ENCODE results near the gene IGSF3.
A peak's percentile ranks its signal among the peaks of the same experiment; 100 is the strongest.

Gene IGSF3

GRCh38 chr1:116679091-116679827, 11.7 kb upstream of the IGSF3 start:
- Mint-ChIP-seq H3K27me3 (ENCODE audit: low read depth) (peaks cover 14% of the 10 kb centered on the region), H3K36me3 (ENCODE audit: low read depth) (no peaks in the 10 kb centered on the region), H3K4me1 (ENCODE audit: low read depth) (no peaks in the 10 kb centered on the region), H3K27ac (no peak overlapping the region), H3K4me3 (no peak overlapping the region), H3K9me3 (no peaks in the 10 kb centered on the region)
- no peak for DNase-seq (ENCODE audit: low spot score)

GRCh38 chr1:116678732-116679090, 11.2 kb upstream of the IGSF3 start:
- DNase-seq (ENCODE audit: low spot score): no peak
- Mint-ChIP-seq H3K36me3 (ENCODE audit: low read depth) (no peaks in the 10 kb centered on the region), H3K27ac (no peak overlapping the region), H3K4me1 (ENCODE audit: low read depth) (no peaks in the 10 kb centered on the region), H3K27me3 (ENCODE audit: low read depth) (peaks cover 20% of the 10 kb centered on the region), H3K4me3 (no peak overlapping the region), H3K9me3 (no peaks in the 10 kb centered on the region)

GRCh38 chr1:116677474-116678062, 10.0 kb upstream of the IGSF3 start:
- Mint-ChIP-seq H3K4me3 (no peak overlapping the region), H3K36me3 (ENCODE audit: low read depth) (no peaks in the 10 kb centered on the region), H3K4me1 (ENCODE audit: low read depth) (no peaks in the 10 kb centered on the region), H3K9me3 (no peaks in the 10 kb centered on the region), H3K27me3 (ENCODE audit: low read depth) (peaks cover 25% of the 10 kb centered on the region), H3K27ac (no peak overlapping the region)
- no peak for DNase-seq (ENCODE audit: low spot score)

- no peaks in the 10 kb centered on the region for H3K4me1 Mint-ChIP-seq (ENCODE audit: low read depth)
- H3K9me3 Mint-ChIP-seq: no peaks in the 10 kb centered on the region
- H3K4me3 Mint-ChIP-seq: no peak overlapping the region
- H3K27me3 Mint-ChIP-seq (ENCODE audit: low read depth): peaks cover 31% of the 10 kb centered on the region
- no peaks in the 10 kb centered on the region for H3K36me3 Mint-ChIP-seq (ENCODE audit: low read depth)
- no peak overlapping the region for H3K27ac Mint-ChIP-seq
- DNase-seq (ENCODE audit: low spot score): no peak
Observed at GRCh38 chr1:116676291-116676690, 8.8 kb upstream of the IGSF3 start.

GRCh38 chr1:116674751-116675150, 7.2 kb upstream of the IGSF3 start:
- Mint-ChIP-seq H3K27ac (no peak overlapping the region), H3K36me3 (ENCODE audit: low read depth) (no peaks in the 10 kb centered on the region), H3K4me1 (ENCODE audit: low read depth) (no peaks in the 10 kb centered on the region), H3K27me3 (ENCODE audit: low read depth) (peaks cover 40% of the 10 kb centered on the region), H3K4me3 (no peak overlapping the region), H3K9me3 (no peaks in the 10 kb centered on the region)
- no peak for DNase-seq (ENCODE audit: low spot score)

GRCh38 chr1:116674011-116674531, 6.5 kb upstream of the IGSF3 start:
- no peaks in the 10 kb centered on the region for H3K36me3 Mint-ChIP-seq (ENCODE audit: low read depth)
- H3K27ac Mint-ChIP-seq: no peak overlapping the region
- DNase-seq (ENCODE audit: low spot score): no peak
- no peak overlapping the region for H3K4me3 Mint-ChIP-seq
- H3K9me3 Mint-ChIP-seq: no peaks in the 10 kb centered on the region
- peaks cover 45% of the 10 kb centered on the region for H3K27me3 Mint-ChIP-seq (ENCODE audit: low read depth)
- no peaks in the 10 kb centered on the region for H3K4me1 Mint-ChIP-seq (ENCODE audit: low read depth)

GRCh38 chr1:116671912-116672311, 4.4 kb upstream of the IGSF3 start:
- Mint-ChIP-seq H3K36me3 (ENCODE audit: low read depth) (no peaks in the 10 kb centered on the region), H3K4me3 (no peak overlapping the region), H3K27me3 (ENCODE audit: low read depth) (peaks cover 44% of the 10 kb centered on the region), H3K27ac (no peak overlapping the region), H3K9me3 (no peaks in the 10 kb centered on the region), H3K4me1 (ENCODE audit: low read depth) (no peaks in the 10 kb centered on the region)
- DNase-seq (ENCODE audit: low spot score): no peak

GRCh38 chr1:116671072-116671760, 3.7 kb upstream of the IGSF3 start:
- no peak overlapping the region for H3K4me3 Mint-ChIP-seq
- H3K9me3 Mint-ChIP-seq: no peaks in the 10 kb centered on the region
- DNase-seq (ENCODE audit: low spot score): no peak
- peaks cover 49% of the 10 kb centered on the region for H3K27me3 Mint-ChIP-seq (ENCODE audit: low read depth)
- H3K36me3 Mint-ChIP-seq (ENCODE audit: low read depth): no peaks in the 10 kb centered on the region
- H3K27ac Mint-ChIP-seq: no peak overlapping the region
- H3K4me1 Mint-ChIP-seq (ENCODE audit: low read depth): peaks cover 3% of the 10 kb centered on the region

GRCh38 chr1:116668277-116668676, 744 bp upstream of the IGSF3 start:
- no peak for DNase-seq (ENCODE audit: low spot score)
- Mint-ChIP-seq H3K36me3 (ENCODE audit: low read depth) (no peaks in the 10 kb centered on the region), H3K27ac (no peak overlapping the region), H3K4me3 (peak overlapping the region; percentile 61), H3K9me3 (no peaks in the 10 kb centered on the region), H3K27me3 (ENCODE audit: low read depth) (peaks cover 59% of the 10 kb centered on the region), H3K4me1 (ENCODE audit: low read depth) (peaks cover 8% of the 10 kb centered on the region)

GRCh38 chr1:116667078-116667574, 407 bp downstream of the IGSF3 start:
- no peak overlapping the region for H3K27ac Mint-ChIP-seq
- peaks cover 8% of the 10 kb centered on the region for H3K4me1 Mint-ChIP-seq (ENCODE audit: low read depth)
- no peak for DNase-seq (ENCODE audit: low spot score)
- no peaks in the 10 kb centered on the region for H3K9me3 Mint-ChIP-seq
- H3K27me3 Mint-ChIP-seq (ENCODE audit: low read depth): peaks cover 58% of the 10 kb centered on the region
- H3K36me3 Mint-ChIP-seq (ENCODE audit: low read depth): no peaks in the 10 kb centered on the region
- H3K4me3 Mint-ChIP-seq: peak overlapping the region; percentile 76

- H3K27me3 Mint-ChIP-seq (ENCODE audit: low read depth): peaks cover 54% of the 10 kb centered on the region
- DNase-seq (ENCODE audit: low spot score): no peak
- no peak overlapping the region for H3K27ac Mint-ChIP-seq
Observed at GRCh38 chr1:116666187-116667077, 1.1 kb downstream of the IGSF3 start.

GRCh38 chr1:116664978-116665371, 2.6 kb downstream of the IGSF3 start:
- Mint-ChIP-seq H3K4me3 (no peak overlapping the region), H3K27ac (no peak overlapping the region), H3K9me3 (no peaks in the 10 kb centered on the region), H3K36me3 (ENCODE audit: low read depth) (no peaks in the 10 kb centered on the region), H3K27me3 (ENCODE audit: low read depth) (peaks cover 47% of the 10 kb centered on the region), H3K4me1 (ENCODE audit: low read depth) (peaks cover 8% of the 10 kb centered on the region)
- DNase-seq (ENCODE audit: low spot score): no peak

More at GRCh38 chr1:116666187-116667077, 1.1 kb downstream of the IGSF3 start:
- H3K36me3 Mint-ChIP-seq (ENCODE audit: low read depth): no peaks in the 10 kb centered on the region
- peak overlapping the region; percentile 76 for H3K4me3 Mint-ChIP-seq
- H3K4me1 Mint-ChIP-seq (ENCODE audit: low read depth): peaks cover 8% of the 10 kb centered on the region
- H3K9me3 Mint-ChIP-seq: no peaks in the 10 kb centered on the region

- H3K36me3 Mint-ChIP-seq (ENCODE audit: low read depth): no peaks in the 10 kb centered on the region
- no peak for DNase-seq (ENCODE audit: low spot score)
- peaks cover 42% of the 10 kb centered on the region for H3K27me3 Mint-ChIP-seq (ENCODE audit: low read depth)
- H3K27ac Mint-ChIP-seq: no peak overlapping the region
- peaks cover 8% of the 10 kb centered on the region for H3K4me1 Mint-ChIP-seq (ENCODE audit: low read depth)
- no peaks in the 10 kb centered on the region for H3K9me3 Mint-ChIP-seq
- no peak overlapping the region for H3K4me3 Mint-ChIP-seq
Observed at GRCh38 chr1:116664366-116664977, 3.1 kb downstream of the IGSF3 start.
